Colonic mucosa (tissue), 4 donors: ENCODE data around the gene FOXO6. TPM values are rescaled to one million over a fixed set of nuclear protein-coding genes. Genes with fewer than 3 reads are reported as not detected.
"Not testable (repeated sequence)": the region's sequence is repeated elsewhere in the genome, so short reads cannot be mapped to it uniquely, and the experiment has no call there.

Experiments
- DNase-seq: peaks from one replicate; pipeline ENCODE4 v3.0.0-alpha.2; 2020
- H3K27ac ChIP-seq: fragments of 200-600 bp; one replicate; pipeline ENCODE4 v1.8.0; 2021
- H3K27me3 ChIP-seq: fragments of 200-600 bp; one replicate; pipeline ENCODE4 v1.8.0; 2021
- H3K36me3 ChIP-seq: fragments of 200-600 bp; one replicate; pipeline ENCODE4 v1.8.0; 2021
- H3K4me1 ChIP-seq: fragments of 200-600 bp; one replicate; pipeline ENCODE4 v1.8.0; 2021; ENCODE audit warnings: mild to moderate bottlenecking
- H3K4me3 ChIP-seq: fragments of 200-600 bp; one replicate; pipeline ENCODE4 v1.8.0; 2021
- H3K9ac ChIP-seq, 2 donors: one replicate each; pipeline ENCODE4 v1.7.0; 2013; ENCODE audit warnings: control low read depth in 2 of 2, low read depth in 2 of 2, low read length in 2 of 2
- H3K9me3 ChIP-seq: fragments of 200-600 bp; one replicate; pipeline ENCODE4 v1.8.0; 2021
- CTCF ChIP-seq: fragments of 200-600 bp; IDR thresholded peaks from one replicate; pipeline ENCODE4 v1.8.0; 2022; ENCODE audit warnings: antibody characterized with exemption, mild to moderate bottlenecking
- intact Hi-C: fragments of 100-400 bp; cut with DNase I; formaldehyde crosslinking; loops from one replicate; pipeline ENCODE4 v1.14.1; 2022
- total RNA-seq, 2 donors: library from RNA; stranded (reverse); fragmentation: NEBNext Ultra II Directional in 1 of 2; extraction: Animal tissue kit (Norgen Biotek cat#: 25700) in 1 of 2; gene quantifications; one replicate each; pipeline ENCODE4 v1.2.1, GENCODE V29; 2021
- donor health status: healthy.
- donor health status: DM: no; HTN: no; CAD: no.
- donor health status: DM: no; HTN: no; CAD: no.

The FOXO6 gene
- total RNA-seq, 2 donors from 2014 or later: 0.56 to 0.59 TPM

DNA sequence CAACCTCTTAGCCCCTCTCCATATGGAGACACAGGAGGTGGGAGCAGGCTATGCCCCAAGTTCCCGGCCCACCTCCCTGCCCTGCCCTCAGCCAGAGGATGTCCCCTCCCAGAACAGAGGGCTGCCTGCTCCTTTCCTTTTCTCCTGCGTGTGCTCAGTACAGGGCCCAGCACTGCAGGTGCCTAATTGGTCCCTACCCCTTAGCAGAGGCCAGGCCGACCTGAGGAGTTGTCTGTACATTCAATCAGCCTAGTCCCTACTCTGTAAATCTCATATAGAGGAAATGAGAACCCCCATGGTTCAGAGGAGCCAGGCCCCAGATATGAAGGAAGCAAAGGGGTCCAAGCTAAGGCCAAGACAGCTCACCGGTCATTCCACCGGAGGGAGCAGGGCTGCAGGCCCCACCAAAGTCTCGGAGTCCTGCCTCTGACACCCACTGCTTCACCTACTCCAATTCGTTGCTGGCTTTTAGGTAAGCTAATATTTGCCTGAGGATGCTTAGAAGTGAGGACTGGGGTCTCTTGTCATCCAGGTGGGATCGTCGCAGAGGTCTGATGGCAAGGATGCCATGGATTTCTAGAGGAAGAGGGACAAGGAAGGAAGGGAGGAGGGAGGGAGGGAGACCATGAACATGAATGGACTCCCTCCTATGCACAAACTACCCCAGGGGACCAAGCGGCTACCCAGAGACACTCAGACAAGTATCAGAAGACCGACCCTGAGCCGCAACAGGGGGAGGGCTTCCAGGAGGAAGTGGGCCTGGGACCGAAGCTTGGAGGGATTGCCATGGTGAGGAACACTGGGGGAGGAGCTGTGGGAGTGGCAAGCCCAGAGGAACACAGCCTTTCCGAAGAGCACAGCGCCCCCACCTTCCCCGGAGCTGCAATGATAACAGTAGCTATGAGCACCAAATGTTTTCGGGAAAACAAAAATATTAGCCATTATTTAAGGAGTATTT is 30.4 kb upstream of the FOXO6 start:
- no peaks in the 10 kb centered on the region for H3K4me1 ChIP-seq
- DNase-seq: peak; percentile 7
- TF ChIP-seq CTCF: no peak
- H3K27ac ChIP-seq: no peak overlapping the region
- intact Hi-C loops: no loop called here
- no peaks in the 10 kb centered on the region for H3K36me3 ChIP-seq
- no peak overlapping the region for H3K4me3 ChIP-seq
- H3K9me3 ChIP-seq: no peaks in the 10 kb centered on the region
- no peak overlapping the region for H3K9ac ChIP-seq
- H3K27me3 ChIP-seq: no peaks in the 10 kb centered on the region

DNA sequence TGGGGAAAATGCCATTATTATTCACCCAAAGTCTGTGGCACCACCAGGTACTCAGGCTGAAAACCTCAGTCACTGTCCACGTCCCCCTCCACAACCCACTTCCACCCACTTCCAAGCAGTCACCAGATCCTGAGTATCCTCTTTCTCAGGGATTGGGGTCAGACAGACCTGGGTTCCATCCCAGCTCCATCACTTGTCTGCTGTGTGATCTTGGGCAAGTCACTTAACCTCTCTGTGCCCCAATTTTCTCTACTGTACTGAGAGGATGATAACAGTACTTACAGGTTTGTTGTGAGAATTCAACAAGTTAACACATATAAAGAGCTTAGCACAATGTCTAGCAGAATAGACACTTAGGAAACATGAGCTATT is 29.7 kb upstream of the FOXO6 start:
- Histone ChIP-seq H3K9ac (no peak overlapping the region), H3K4me1 (no peaks in the 10 kb centered on the region), H3K27ac (no peak overlapping the region), H3K9me3 (no peaks in the 10 kb centered on the region), H3K36me3 (no peaks in the 10 kb centered on the region), H3K27me3 (no peaks in the 10 kb centered on the region), H3K4me3 (no peak overlapping the region)
- DNase-seq: no peak
- TF ChIP-seq CTCF: no peak
- intact Hi-C loops: no loop called here

DNA sequence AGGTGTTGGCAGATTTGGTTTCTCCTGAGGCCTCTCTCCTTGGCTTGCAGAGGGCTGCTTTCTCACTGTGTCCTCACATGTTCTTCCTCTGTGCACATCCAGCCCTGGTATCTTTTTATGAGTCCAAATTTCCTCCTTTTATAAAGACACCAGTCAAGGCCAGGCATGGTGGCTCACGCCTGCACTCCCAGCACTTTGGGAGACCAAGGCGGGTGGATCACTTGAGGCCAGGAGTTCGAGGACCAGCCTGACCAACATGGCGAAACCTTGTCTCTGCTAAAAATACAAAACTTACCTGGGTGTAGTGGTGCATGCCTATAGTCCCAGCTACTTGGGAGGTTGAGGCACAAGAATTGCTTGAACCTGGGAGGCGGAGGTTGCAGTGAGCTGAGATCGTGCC is 29.1 kb upstream of the FOXO6 start:
- H3K9ac ChIP-seq, DNase-seq, intact Hi-C loops, H3K36me3 ChIP-seq, H3K27me3 ChIP-seq, H3K4me1 ChIP-seq, H3K9me3 ChIP-seq, H3K27ac ChIP-seq, H3K4me3 ChIP-seq: not testable (repeated sequence)

DNA sequence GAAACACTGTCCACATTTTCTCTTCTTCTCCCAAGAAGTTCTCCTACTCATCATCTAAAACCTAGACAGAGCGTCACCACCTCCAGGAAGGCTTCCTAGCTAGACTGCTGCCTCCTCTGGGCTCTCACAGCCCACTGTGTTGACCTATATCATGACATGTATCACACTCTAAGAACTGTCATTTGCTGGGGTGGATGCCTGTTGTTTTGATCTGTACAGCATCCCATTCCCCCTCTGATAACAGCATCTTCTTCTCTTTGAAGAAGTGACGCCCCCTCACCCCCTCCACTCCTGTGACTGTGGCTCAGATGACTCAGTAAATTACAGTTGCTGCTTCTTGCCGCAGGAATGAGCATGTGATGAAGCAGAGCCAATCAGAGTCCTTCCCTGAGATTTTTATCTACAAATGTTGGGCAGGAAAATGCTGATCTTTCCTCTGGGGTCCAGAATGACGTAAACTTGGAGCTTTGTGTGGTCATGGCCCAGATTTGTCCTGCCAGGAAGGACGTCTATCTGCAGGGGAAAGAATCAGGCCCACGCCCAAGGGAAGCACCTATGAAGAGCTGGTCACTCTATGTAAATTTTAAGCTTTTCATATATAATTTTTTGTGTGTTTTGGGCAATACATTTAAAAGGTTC is 28.0 kb upstream of the FOXO6 start:
- TF ChIP-seq CTCF: no peak
- Histone ChIP-seq H3K9me3 (no peaks in the 10 kb centered on the region), H3K4me3 (no peak overlapping the region), H3K27ac (no peak overlapping the region), H3K27me3 (no peaks in the 10 kb centered on the region), H3K4me1 (no peaks in the 10 kb centered on the region), H3K36me3 (no peaks in the 10 kb centered on the region), H3K9ac (no peak overlapping the region)
- intact Hi-C loops: no loop called here
- peak; percentile 5 for DNase-seq

DNA sequence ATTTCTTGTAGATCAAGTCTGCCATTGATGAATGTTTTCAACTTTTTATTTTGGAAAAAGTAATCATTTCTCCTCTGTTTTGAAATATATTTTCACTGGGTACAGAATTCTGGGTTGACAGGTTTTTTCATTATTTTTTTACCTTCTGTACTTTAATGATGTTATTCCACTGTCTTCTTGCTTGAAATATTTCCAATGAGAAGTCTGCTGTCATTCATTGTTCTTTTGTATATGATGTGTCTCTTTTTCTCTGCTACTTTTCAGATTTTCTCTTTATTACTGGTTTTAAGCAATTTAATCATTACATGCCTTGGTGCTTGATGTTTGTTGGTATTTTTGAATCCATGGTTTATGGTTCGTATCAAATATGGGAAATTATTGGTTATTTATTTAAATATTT is 22.4 kb upstream of the FOXO6 start:
- intact Hi-C loops: no loop called here

More for the DNA sequence above, 22.4 kb upstream of the FOXO6 start:
- H3K9me3 ChIP-seq: no peaks in the 10 kb centered on the region
- no peak overlapping the region for H3K4me3 ChIP-seq
- H3K27me3 ChIP-seq: no peaks in the 10 kb centered on the region
- H3K9ac ChIP-seq: no peak overlapping the region
- no peaks in the 10 kb centered on the region for H3K4me1 ChIP-seq
- no peak overlapping the region for H3K27ac ChIP-seq
- no peaks in the 10 kb centered on the region for H3K36me3 ChIP-seq
- no peak for DNase-seq
- no peak for TF ChIP-seq CTCF
